Stomach (tissue), 4 donors: ENCODE measurements around the gene FNDC3B.

ENCODE experiments used
- EP300 ChIP-seq: sonication (generic); formaldehyde crosslinking; IDR thresholded peaks from one replicate; pipeline ENCODE4 v1.6.1; 2017; ENCODE audit warnings: antibody characterized with exemption
- POLR2A ChIP-seq, 4 donors: fragments of 450-650 bp; IDR thresholded peaks; one replicate each; pipeline ENCODE4 v1.6.1; 2016; ENCODE audit warnings: antibody characterized with exemption in 4 of 4, control low read depth in 2 of 4, mild to moderate bottlenecking in 1 of 4, moderate library complexity in 1 of 4
- POLR2AphosphoS5 ChIP-seq, 3 donors: sonication (generic); formaldehyde crosslinking; IDR thresholded peaks; one replicate each; pipeline ENCODE4 v1.6.1; 2016; ENCODE audit warnings: antibody characterized with exemption in 3 of 3
- TF ChIP-seq, protein P1 (sequence below), 7 experiments: fragments of 450-650 bp in 4 of 7; fragments of 200-600 bp in 3 of 7; sonication (generic) in 3 of 7; IDR thresholded peaks; one replicate each; pipeline ENCODE4 v1.5.1; 2016 to 2019; ENCODE audit warnings: antibody characterized with exemption in 7 of 7, control low read depth in 2 of 7, mild to moderate bottlenecking in 1 of 7

DNA sequence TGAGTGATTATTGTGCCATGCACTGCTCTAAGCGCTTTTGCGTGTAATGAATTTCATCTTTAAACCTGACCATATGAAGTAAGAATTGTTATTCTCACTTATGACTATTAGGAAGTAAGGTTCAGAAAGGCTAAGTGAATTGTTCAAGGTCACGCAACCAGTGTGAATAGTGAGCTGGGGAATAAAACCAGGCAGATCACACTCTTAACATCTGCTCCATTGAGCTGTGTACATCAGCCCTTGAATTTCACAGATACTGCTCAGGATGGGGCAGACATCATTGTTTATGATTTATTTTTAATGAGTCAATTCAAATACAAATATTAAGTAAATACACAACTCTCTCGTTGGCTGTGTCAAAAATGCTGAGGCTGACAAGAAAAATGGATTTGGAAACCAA is 184.5 kb downstream of the FNDC3B start:
- TF ChIP-seq, protein P1, sequence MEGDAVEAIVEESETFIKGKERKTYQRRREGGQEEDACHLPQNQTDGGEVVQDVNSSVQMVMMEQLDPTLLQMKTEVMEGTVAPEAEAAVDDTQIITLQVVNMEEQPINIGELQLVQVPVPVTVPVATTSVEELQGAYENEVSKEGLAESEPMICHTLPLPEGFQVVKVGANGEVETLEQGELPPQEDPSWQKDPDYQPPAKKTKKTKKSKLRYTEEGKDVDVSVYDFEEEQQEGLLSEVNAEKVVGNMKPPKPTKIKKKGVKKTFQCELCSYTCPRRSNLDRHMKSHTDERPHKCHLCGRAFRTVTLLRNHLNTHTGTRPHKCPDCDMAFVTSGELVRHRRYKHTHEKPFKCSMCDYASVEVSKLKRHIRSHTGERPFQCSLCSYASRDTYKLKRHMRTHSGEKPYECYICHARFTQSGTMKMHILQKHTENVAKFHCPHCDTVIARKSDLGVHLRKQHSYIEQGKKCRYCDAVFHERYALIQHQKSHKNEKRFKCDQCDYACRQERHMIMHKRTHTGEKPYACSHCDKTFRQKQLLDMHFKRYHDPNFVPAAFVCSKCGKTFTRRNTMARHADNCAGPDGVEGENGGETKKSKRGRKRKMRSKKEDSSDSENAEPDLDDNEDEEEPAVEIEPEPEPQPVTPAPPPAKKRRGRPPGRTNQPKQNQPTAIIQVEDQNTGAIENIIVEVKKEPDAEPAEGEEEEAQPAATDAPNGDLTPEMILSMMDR (IDR thresholded peaks at IDR 0.05): no peak
- TF ChIP-seq POLR2A (IDR thresholded peaks at IDR 0.05) (no peak), POLR2AphosphoS5 (IDR thresholded peaks at IDR 0.05) (no peak), EP300 (no peak)
